Stimulated activated naive CD4-positive, alpha-beta T cell treated with Interleukin-2 at 50 U/mL for 16 hours (primary cell): ENCODE data around the gene KCTD13.
"Not testable (repeated sequence)": the region's sequence is repeated elsewhere in the genome, so short reads cannot be mapped to it uniquely, and the experiment has no call there.

Experiments used
- DNase-seq: peaks from one replicate; lab custom pipeline; 2025; lab: John Stamatoyannopoulos, UW

Gene KCTD13

GRCh38 chr16:29906520-29907244 lies 19.3 kb downstream of the KCTD13 start:
- DNase-seq = no peak

GRCh38 chr16:29905668-29906067 lies 20.4 kb downstream of the KCTD13 start:
- DNase-seq = no peak

GRCh38 chr16:29904947-29905346 lies 21.1 kb downstream of the KCTD13 start:
- DNase-seq = no peak

GRCh38 chr16:29903590-29903989 lies 22.4 kb downstream of the KCTD13 start:
- no peak for DNase-seq

GRCh38 chr16:29901607-29901945 lies 24.4 kb downstream of the KCTD13 start:
- no peak for DNase-seq

- DNase-seq = no peak
Measured at GRCh38 chr16:29900888-29901606, 25.0 kb downstream of the KCTD13 start.

GRCh38 chr16:29900102-29900887 lies 25.7 kb downstream of the KCTD13 start, which contains the start of gene ASPHD1:
ASPHD1 (plus strand) TSS chr16:29900488; CDS start chr16:29900972, 484 bp downstream.
- peak; percentile 64 for DNase-seq

GRCh38 chr16:29899516-29900101 lies 26.4 kb downstream of the KCTD13 start, which contains the start of gene SEZ6L2:
SEZ6L2 (minus strand) TSS chr16:29899550; CDS start chr16:29899019, 531 bp downstream.
- no peak for DNase-seq

GRCh38 chr16:29898804-29899515 lies 27.1 kb downstream of the KCTD13 start:
- DNase-seq = no peak

- no peak for DNase-seq
Measured at GRCh38 chr16:29898135-29898803, 27.8 kb downstream of the KCTD13 start.

- no peak for DNase-seq
Measured at GRCh38 chr16:29897333-29897732, 28.7 kb downstream of the KCTD13 start.

- no peak for DNase-seq
Measured at GRCh38 chr16:29896841-29897240, 29.2 kb downstream of the KCTD13 start.

GRCh38 chr16:29894352-29894751 lies 31.7 kb downstream of the KCTD13 start:
- no peak for DNase-seq

- no peak for DNase-seq
Measured at GRCh38 chr16:29893553-29893952, 32.5 kb downstream of the KCTD13 start.

- DNase-seq = no peak
Measured at GRCh38 chr16:29892458-29892813, 33.6 kb downstream of the KCTD13 start.

GRCh38 chr16:29891525-29892457 lies 34.2 kb downstream of the KCTD13 start:
- no peak for DNase-seq

- DNase-seq = not testable (repeated sequence)
Measured at GRCh38 chr16:29889372-29889771, 36.7 kb downstream of the KCTD13 start.

- DNase-seq = no peak
Measured at GRCh38 chr16:29883987-29884386, 42.0 kb downstream of the KCTD13 start.

GRCh38 chr16:29881050-29881449 lies 45.0 kb downstream of the KCTD13 start:
- DNase-seq = no peak

- no peak for DNase-seq
Measured at GRCh38 chr16:29878172-29878571, 47.9 kb downstream of the KCTD13 start.
